ENCODE data around the gene AKAP17A.

DNA sequence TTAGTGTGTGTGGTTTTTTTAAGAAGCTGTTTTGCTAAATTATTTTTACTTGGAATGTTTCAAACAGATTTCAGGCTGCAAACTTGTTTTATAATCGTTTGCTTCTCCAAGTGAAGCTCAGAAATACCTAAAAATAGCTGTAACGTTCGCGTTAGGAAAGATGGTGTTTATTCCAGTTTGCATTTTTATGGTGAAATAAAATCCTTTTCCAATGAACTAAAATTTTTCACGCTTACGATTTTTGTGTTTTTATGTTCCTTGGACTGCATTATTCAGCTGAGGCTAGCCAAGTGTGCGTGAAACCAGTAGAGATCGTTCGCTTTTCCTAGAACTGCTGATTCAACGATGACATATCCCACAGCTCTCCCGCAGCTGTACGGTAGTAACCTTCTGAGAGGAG, 10.9 kb downstream of the AKAP17A start:
- TF ChIP-seq, protein P1, sequence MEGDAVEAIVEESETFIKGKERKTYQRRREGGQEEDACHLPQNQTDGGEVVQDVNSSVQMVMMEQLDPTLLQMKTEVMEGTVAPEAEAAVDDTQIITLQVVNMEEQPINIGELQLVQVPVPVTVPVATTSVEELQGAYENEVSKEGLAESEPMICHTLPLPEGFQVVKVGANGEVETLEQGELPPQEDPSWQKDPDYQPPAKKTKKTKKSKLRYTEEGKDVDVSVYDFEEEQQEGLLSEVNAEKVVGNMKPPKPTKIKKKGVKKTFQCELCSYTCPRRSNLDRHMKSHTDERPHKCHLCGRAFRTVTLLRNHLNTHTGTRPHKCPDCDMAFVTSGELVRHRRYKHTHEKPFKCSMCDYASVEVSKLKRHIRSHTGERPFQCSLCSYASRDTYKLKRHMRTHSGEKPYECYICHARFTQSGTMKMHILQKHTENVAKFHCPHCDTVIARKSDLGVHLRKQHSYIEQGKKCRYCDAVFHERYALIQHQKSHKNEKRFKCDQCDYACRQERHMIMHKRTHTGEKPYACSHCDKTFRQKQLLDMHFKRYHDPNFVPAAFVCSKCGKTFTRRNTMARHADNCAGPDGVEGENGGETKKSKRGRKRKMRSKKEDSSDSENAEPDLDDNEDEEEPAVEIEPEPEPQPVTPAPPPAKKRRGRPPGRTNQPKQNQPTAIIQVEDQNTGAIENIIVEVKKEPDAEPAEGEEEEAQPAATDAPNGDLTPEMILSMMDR (IDR thresholded peaks at IDR 0.05 in 8 of 11, conservative IDR thresholded peaks at IDR 0.05 in 3 of 11) = no peak
- no peak for TF ChIP-seq POLR2A (IDR thresholded peaks at IDR 0.05)
